Measurements from ENCODE around the gene NPIPB12. TPM values are rescaled to one million over a fixed set of nuclear protein-coding genes. Genes with fewer than 3 reads are reported as not detected.

NPIPB12 gene
- 3.3 and 7.9 TPM in 2 replicates for total RNA-seq

DNA sequence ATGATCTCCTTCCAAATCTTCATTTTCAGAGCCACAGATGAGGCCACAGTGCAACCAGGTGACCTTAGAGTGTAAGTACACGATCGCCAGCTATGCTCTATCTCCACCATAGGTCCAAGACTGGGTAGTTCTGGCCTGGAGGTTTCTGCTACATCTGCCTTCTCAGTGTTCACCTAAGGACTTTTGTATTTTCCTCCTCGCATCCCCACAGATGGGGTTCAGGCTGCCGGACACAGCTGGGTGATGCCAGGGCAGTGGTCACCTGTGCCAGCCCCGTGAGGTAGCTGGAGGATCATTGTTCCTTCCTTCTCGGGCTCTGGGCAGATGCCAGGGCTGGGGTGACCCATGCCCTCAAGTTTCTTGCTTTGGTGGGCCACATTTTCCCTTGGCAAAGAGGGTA, at the start of gene NPIPB12:
Gene NPIPB12, minus strand, starts transcription at position 101 of the 400 bp plus-strand sequence.

DNA sequence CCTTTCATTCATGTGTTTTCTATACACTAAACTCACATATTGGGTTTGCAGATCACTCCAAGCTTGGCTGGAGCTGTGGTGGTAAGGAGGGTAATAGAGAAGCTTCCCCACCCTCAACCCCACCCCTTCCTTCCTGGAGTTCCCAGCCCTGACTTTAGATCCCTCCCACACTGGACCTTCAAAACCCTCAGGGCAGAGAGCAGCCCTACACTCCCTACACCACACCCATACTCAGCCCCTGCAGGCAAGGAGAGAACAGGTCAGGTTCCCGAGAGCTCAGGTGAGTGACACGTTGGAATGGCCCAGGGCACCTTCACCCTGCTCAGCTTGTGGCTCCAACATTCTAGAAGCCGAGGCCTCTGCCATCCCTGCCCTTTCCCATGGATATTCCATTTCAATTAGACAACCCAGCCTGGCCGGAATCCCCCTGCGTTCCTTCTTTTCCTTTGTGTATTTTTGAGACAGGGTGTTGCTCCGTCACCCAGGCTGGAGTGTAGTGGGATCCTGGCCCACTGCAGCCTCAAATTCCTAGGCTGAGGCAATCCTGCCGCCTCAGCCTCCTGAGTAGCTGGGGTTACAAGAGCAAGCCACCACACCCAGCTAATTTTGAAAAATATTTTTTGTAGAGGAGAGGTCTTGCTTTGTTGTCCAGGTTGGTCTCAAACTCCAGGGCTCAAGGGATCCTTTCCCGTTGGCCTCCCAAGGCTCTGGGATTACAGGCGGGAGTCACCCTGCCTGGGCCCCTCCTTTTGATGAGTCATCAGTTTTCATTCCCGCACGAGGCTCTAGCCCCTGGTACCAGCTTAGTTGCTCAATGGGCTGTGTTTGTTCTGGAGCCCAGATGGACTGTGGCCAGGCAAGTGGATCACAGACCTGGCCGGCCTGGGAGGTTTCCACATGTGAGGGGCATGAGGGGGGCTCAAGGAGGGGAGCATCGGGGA, 46.2 kb downstream of the NPIPB12 start, which contains the start of gene SULT1A4:
Gene SULT1A4, plus strand, starts transcription at position 208 of the 941 bp plus-strand sequence. CDS start 1,473 bp downstream, outside the sequence.

DNA sequence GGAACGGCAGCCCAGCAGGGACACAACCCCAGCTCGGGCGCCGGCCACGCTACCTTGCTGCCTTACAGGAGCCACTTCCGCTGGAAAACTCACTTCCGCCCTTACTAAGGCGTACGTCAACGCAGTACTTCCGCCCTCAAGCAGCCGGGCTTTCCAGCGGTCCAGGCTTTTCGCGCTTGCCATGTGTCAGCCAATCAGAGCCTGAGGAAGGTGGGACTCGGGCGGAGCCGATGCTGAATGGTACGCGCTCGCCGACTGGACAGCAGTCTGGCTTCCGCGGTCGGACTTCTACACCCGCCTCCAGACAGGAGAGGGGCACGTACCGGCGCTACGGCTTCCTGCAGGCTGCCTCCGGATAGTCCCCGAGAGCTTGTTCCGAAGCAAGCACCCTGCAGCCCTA, 51.9 kb downstream of the NPIPB12 start, which contains the start of the genes BOLA2 and SLX1B:
Gene BOLA2, minus strand, starts transcription at position 83 of the 400 bp plus-strand sequence. CDS start 98 bp downstream, outside the sequence.
Gene SLX1B, plus strand, starts transcription at position 265 of the 400 bp plus-strand sequence.

Other genes with a start within 250 kb of the NPIPB12 start
- 0.12 TPM in 1 of 2 replicates, not detected in the other for gene NPIPB11, start 99.7 kb downstream of the NPIPB12 start, total RNA-seq
- 2.6 and 6.3 TPM in 2 replicates for gene BOLA2, start 52.1 kb downstream of the NPIPB12 start, total RNA-seq
- gene SLX1B, start 51.9 kb downstream of the NPIPB12 start, total RNA-seq, result 17.8 and 22.9 TPM in 2 replicates
- 4.2 and 6.2 TPM in 2 replicates for gene SULT1A4, start 46.5 kb downstream of the NPIPB12 start, total RNA-seq
- not detected in 2 replicates for gene SPN, start 156.8 kb upstream of the NPIPB12 start, total RNA-seq
- 76.7 and 105 TPM in 2 replicates for gene QPRT, start 172.8 kb upstream of the NPIPB12 start, total RNA-seq
- gene C16orf54, start 239.6 kb upstream of the NPIPB12 start, total RNA-seq, result not detected in 2 replicates